Epithelial cell of esophagus (primary cell): ENCODE measurements around the gene VAV1.
"Not testable (repeated sequence)": the region's sequence is repeated elsewhere in the genome, so short reads cannot be mapped to it uniquely, and the experiment has no call there.

Experiments used
- DNase-seq: peaks from one replicate; pipeline ENCODE4 v3.0.0; 2010; ENCODE audit warnings: low read depth
- H3K4me3 ChIP-seq: 2 replicates; pipeline ENCODE4 v1.5.1; 2011; ENCODE audit warnings: mild to moderate bottlenecking, low read length, control low read depth
- CTCF ChIP-seq: IDR thresholded peaks from 2 replicates; pipeline ENCODE4 v1.5.1; 2011; ENCODE audit warnings: low read depth, mild to moderate bottlenecking, low read length, control low read depth, inconsistent platforms; ENCODE audit not compliant: insufficient read depth; ENCODE audit errors: missing control alignments

The VAV1 gene

GRCh38 chr19:6772866-6773322 lies 386 bp downstream of the VAV1 start:
- no peak for TF ChIP-seq CTCF
- no peak overlapping the region for H3K4me3 ChIP-seq
- no peak for DNase-seq

GRCh38 chr19:6773323-6773931 lies 919 bp downstream of the VAV1 start:
- no peak for DNase-seq
- TF ChIP-seq CTCF, result no peak
- H3K4me3 ChIP-seq, result no peak overlapping the region

- TF ChIP-seq CTCF, result no peak
- no peak for DNase-seq
- no peak overlapping the region for H3K4me3 ChIP-seq
Measured at GRCh38 chr19:6774821-6775707, 2.6 kb downstream of the VAV1 start.

- not testable (repeated sequence) for H3K4me3 ChIP-seq, DNase-seq
Measured at GRCh38 chr19:6776045-6776444, 3.5 kb downstream of the VAV1 start.

GRCh38 chr19:6776999-6777398 lies 4.5 kb downstream of the VAV1 start:
- no peak for TF ChIP-seq CTCF
- H3K4me3 ChIP-seq, result no peak overlapping the region
- no peak for DNase-seq

GRCh38 chr19:6777434-6777833 lies 4.9 kb downstream of the VAV1 start:
- no peak for DNase-seq
- no peak for TF ChIP-seq CTCF
- no peak overlapping the region for H3K4me3 ChIP-seq

- H3K4me3 ChIP-seq, result no peak overlapping the region
- no peak for TF ChIP-seq CTCF
- no peak for DNase-seq
Measured at GRCh38 chr19:6778386-6778785, 5.9 kb downstream of the VAV1 start.
